Measurements from ENCODE around the gene ALPL. TPM values are rescaled to one million over a fixed set of nuclear protein-coding genes. Genes with fewer than 3 reads are reported as not detected.

ALPL gene
- total and polyA plus RNA-seq, 4 donors: 3.3 to 93.1 (median 40.7) TPM

GRCh38 chr1:21577933-21578332 is 68.7 kb downstream of the ALPL start:
- Histone ChIP-seq H3K36me3 (ENCODE audit: control insufficient read depth in 4 of 4, insufficient read depth in 3 of 4, low read depth in 1 of 4, low read length in 3 of 4) (no peaks in the 10 kb centered on the region), H3K27me3 (ENCODE audit: control insufficient read depth in 4 of 4, insufficient read depth in 4 of 4, low read length in 3 of 4) (no peaks in the 10 kb centered on the region), H3K9me3 (ENCODE audit: control insufficient read depth in 4 of 4, low read length in 3 of 4) (no peaks in the 10 kb centered on the region), H3K4me1 (ENCODE audit: control insufficient read depth in 4 of 4, insufficient read depth in 4 of 4, low read length in 3 of 4) (peaks cover 0 to 3% (median 0%) of the 10 kb centered on the region in 4 donors), H3K4me3 (ENCODE audit: low read depth in 1 of 3, low read length in 3 of 3) (no peak overlapping the region), H3K9ac (ENCODE audit: low read depth in 1 of 2, low read length in 2 of 2) (no peak overlapping the region), H3K27ac (ENCODE audit: low read depth in 1 of 2, low read length in 2 of 2) (no peak overlapping the region)
- 91% methylated on average over 9 of the region's 9 CpGs for WGBS
- no peak for TF ChIP-seq ATF3 (IDR thresholded peaks at IDR 0.05)
- no peak for TF ChIP-seq SP1 (IDR thresholded peaks at IDR 0.05)
- no peak for TF ChIP-seq GABPA (IDR thresholded peaks at IDR 0.05 in 1 of 2, conservative IDR thresholded peaks at IDR 0.05 in 1 of 2)
- no peak for TF ChIP-seq JUND (IDR thresholded peaks at IDR 0.05)
- TF ChIP-seq NR2F2 (IDR thresholded peaks at IDR 0.05): no peak
- TF ChIP-seq YY1 (IDR thresholded peaks at IDR 0.05): no peak
- no peak for TF ChIP-seq MAX (IDR thresholded peaks at IDR 0.05)
- no peak for TF ChIP-seq ZBTB33 (IDR thresholded peaks at IDR 0.05)
- no peak for TF ChIP-seq HNF4A (conservative IDR thresholded peaks at IDR 0.05)
- no peak for TF ChIP-seq CTCF (IDR thresholded peaks at IDR 0.05; ENCODE audit: low read depth, low read length, missing input control)
- TF ChIP-seq REST (IDR thresholded peaks at IDR 0.05): no peak
- no peak for DNase-seq (ENCODE audit: low spot score)

- WGBS: 52% methylated on average over 3 of the region's 3 CpGs
- no peak for DNase-seq (ENCODE audit: low spot score)
- H3K36me3 ChIP-seq (ENCODE audit: control insufficient read depth in 4 of 4, insufficient read depth in 3 of 4, low read depth in 1 of 4, low read length in 3 of 4): no peaks in the 10 kb centered on the region
- H3K27me3 ChIP-seq (ENCODE audit: control insufficient read depth in 4 of 4, insufficient read depth in 4 of 4, low read length in 3 of 4): no peaks in the 10 kb centered on the region
- no peak overlapping the region for H3K4me3 ChIP-seq (ENCODE audit: low read depth in 1 of 3, low read length in 3 of 3)
- peaks cover 0 to 3% (median 0%) of the 10 kb centered on the region in 4 donors for H3K4me1 ChIP-seq (ENCODE audit: control insufficient read depth in 4 of 4, insufficient read depth in 4 of 4, low read length in 3 of 4)
- no peak overlapping the region for H3K27ac ChIP-seq (ENCODE audit: low read depth in 1 of 2, low read length in 2 of 2)
- H3K9me3 ChIP-seq (ENCODE audit: control insufficient read depth in 4 of 4, low read length in 3 of 4): no peaks in the 10 kb centered on the region
- no peak overlapping the region for H3K9ac ChIP-seq (ENCODE audit: low read depth in 1 of 2, low read length in 2 of 2)
- no peak for TF ChIP-seq FOXA2 (IDR thresholded peaks at IDR 0.05)
- no peak for TF ChIP-seq RAD21 (IDR thresholded peaks at IDR 0.05)
- no peak for TF ChIP-seq YY1 (IDR thresholded peaks at IDR 0.05)
- TF ChIP-seq HNF4A (conservative IDR thresholded peaks at IDR 0.05): no peak
- no peak for TF ChIP-seq ZBTB33 (IDR thresholded peaks at IDR 0.05)
- TF ChIP-seq ATF3 (IDR thresholded peaks at IDR 0.05): no peak
- TF ChIP-seq NR2F2 (IDR thresholded peaks at IDR 0.05): no peak
- TF ChIP-seq GABPA (IDR thresholded peaks at IDR 0.05 in 1 of 2, conservative IDR thresholded peaks at IDR 0.05 in 1 of 2): no peak
- TF ChIP-seq TAF1 (conservative IDR thresholded peaks at IDR 0.05): no peak
- TF ChIP-seq HNF4G (IDR thresholded peaks at IDR 0.05): no peak
- no peak for TF ChIP-seq RXRA (IDR thresholded peaks at IDR 0.05)
- no peak for TF ChIP-seq CTCF (IDR thresholded peaks at IDR 0.05; ENCODE audit: low read depth, low read length, missing input control)
- TF ChIP-seq FOXA1 (IDR thresholded peaks at IDR 0.05): no peak
Observed at GRCh38 chr1:21579791-21580190, 70.6 kb downstream of the ALPL start.

Data from liver (tissue), 9 donors.